Brain (organoid and tissue), 1 donor: ENCODE measurements around the gene ADORA2A. TPM values are rescaled to one million over a fixed set of nuclear protein-coding genes. Genes with fewer than 3 reads are reported as not detected.

Experiments
- polyA plus RNA-seq: library from polyadenylated mRNA; stranded (reverse); fragments of 350-450 nt; fragmentation: Illumina TruSeq; extraction: RNeasy Lipid Tissue Mini Kit (QIAGEN cat#74804); gene quantifications from one replicate; pipeline ENCODE4 v1.2.3, GENCODE V29; 2015; ENCODE audit warnings: low read depth, low replicate concordance; ENCODE audit not compliant: insufficient read depth

The ADORA2A gene
- polyA plus RNA-seq, 1 donor from 2014 or later, result 8.0 TPM

Other genes with a start within 250 kb of the ADORA2A start
- gene SUSD2, start 246.1 kb upstream of the ADORA2A start, polyA plus RNA-seq, result 2.7 TPM
- gene GGT5, start 182.5 kb upstream of the ADORA2A start, polyA plus RNA-seq, result 45.0 TPM
- 38.0 TPM for gene SPECC1L, start 156.8 kb upstream of the ADORA2A start, polyA plus RNA-seq
- gene UPB1, start 67.7 kb downstream of the ADORA2A start, polyA plus RNA-seq, result not detected
- gene GUCD1, start 127.5 kb downstream of the ADORA2A start, polyA plus RNA-seq, result 91.5 TPM
- 130 TPM for gene SNRPD3, start 128.4 kb downstream of the ADORA2A start, polyA plus RNA-seq
- gene LRRC75B, start 165.5 kb downstream of the ADORA2A start, polyA plus RNA-seq, result 14.5 TPM
- gene GGT1, start 175.6 kb downstream of the ADORA2A start, polyA plus RNA-seq, result 5.1 TPM